HG02759 (cell line): ENCODE results near the gene GALNT17.

Experiments used
- ATAC-seq: cut with Tn5 transposase; IDR thresholded peaks from one replicate; pipeline ENCODE4 v1.9.1; 2021; ENCODE audit warnings: mild to moderate bottlenecking, moderate library complexity; ENCODE audit not compliant: unreplicated experiment

Gene GALNT17

DNA sequence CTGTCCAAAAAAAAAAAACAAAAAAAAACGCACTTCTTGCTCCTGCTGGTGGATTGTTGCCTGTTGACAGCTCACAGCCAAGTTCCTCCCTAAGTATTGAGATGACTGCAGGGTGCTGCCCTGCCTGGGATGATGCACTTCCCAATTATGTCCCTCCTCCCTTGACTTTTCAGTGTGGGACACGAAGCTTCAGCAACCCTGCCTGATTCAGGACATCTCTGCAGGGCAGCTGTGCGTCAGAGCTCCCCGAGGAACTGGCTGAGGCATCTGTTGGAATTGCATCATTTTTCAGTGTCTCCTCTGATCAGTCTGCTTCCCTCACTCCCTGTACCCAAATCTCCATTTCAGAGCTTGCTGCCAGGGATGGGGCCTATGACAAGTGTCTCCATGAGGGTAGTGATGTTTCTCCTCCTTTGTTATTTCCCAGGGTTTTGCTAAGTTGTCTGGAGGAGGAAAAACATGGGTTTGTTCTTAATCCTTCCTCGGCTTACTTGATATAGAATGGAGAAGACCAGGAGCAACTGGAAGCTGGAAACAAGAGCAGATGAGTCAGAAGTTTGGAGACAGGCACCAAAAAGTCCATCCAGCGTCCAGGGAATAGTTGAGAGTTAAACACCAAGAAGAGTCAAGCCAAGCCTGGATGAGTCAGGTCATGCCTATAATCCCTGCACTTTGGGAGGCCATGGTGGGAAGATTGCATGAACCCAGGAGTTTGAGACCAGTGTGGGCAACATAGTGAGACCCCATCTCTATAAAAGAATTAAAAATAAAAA lies 355.1 kb downstream of the GALNT17 start:
- ATAC-seq = no peak

DNA sequence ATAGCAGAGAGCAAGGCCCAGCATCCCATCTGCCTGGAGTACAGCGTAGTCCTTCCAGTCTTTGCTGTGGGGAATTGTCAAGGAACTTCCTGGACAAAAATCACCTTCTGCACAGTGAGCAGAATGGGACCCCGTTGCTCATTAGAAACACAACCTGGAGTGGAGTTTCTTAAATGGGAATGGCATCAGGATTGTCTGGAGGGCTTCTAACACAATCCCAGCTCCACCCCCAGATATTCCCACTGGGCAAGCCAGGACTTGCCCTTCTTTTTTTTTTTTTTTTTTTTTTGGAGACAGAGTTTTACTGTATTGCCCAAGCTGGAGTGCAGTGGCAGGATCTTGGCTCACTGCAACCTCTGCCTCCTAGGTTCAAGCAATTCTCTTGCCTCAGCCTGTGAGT lies 356.4 kb downstream of the GALNT17 start:
- no peak for ATAC-seq

DNA sequence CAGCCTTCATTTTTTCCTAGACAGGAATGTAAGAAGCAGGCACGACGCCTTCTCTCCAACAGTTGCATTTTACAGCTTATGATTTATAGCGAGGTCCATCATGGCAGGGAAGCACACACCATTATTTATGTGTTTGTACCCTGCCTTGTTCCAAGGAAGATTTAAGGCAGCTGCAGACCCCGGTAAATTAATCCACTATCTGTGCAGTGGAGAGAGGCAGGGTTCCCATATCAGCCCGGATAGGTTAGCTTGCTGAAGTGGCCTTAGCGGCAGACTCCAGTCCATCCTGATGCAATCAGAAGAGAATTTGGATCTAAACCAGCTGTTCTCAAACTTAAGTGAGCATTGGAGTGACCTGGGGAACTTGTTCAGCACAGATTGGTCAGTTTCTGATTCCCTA lies 359.4 kb downstream of the GALNT17 start:
- no peak for ATAC-seq

DNA sequence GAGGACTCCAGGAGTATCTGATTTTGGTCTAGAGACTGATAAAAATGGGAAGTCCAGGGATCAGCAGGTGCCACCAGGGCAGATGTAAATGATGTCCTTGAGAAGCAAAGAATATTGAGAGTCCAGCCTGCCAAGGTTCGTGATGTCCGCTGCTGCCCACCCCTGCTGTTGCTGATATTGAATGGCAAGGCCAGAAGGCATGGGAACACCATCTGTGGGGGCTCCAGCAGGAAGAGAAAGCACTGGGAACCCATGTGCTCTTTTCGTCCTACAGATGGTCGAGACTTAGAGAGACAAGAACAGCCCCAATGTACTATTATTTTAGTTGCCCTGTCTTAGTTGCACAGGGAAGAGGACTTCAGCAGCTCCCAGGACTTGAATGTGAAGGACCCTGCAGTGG lies 363.9 kb downstream of the GALNT17 start:
- ATAC-seq = no peak

DNA sequence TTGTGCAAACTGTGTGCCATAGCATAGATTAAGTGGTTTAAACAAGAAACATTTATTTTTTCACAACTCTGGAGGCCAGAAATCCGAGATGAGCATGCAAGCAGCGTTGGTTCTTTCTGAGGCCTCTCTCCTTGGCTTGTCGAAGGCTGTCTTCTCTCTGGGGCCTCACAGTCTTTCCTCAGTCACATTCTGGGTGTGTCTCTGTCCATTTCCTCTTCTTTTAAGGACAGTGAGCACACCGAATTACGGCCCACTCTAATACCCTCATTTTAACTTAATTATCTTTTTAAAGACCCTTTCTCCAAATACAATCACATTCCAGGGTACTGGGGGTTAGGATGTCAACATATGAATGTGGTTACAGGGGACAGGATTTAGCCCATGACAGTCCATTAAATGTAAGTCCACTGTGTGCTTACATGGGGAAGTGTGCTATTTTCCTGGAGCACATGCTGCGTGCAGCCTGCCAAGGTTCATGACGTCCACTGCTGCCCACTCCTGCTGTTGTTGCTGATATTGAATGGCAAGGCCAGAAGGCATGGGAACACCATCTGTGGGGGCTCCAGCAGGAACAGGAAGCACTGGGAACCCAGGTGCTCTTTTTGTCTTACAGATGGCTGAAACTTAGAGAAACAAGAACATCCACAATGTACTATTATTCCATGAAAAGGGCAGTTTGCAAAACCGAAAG lies 365.5 kb downstream of the GALNT17 start:
- no peak for ATAC-seq

DNA sequence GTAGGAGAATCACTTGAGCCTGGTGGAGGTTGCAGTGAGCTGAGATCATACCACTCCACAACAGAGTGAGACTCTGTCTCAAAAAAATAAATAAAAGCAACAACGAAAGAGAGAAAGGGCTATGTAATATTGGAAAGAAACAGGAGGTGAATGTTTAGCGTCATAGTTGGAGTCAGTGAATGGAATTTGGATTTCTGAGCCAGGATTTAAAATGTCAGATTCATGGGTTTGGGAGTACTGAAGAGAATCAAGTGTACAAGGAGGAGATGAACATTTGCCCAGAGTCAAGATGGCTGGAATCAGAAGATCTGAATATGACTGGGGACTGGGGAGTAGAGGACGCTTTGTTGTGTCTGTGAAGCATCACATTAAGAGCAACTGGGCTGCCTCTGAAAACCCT lies 366.4 kb downstream of the GALNT17 start:
- no peak for ATAC-seq

DNA sequence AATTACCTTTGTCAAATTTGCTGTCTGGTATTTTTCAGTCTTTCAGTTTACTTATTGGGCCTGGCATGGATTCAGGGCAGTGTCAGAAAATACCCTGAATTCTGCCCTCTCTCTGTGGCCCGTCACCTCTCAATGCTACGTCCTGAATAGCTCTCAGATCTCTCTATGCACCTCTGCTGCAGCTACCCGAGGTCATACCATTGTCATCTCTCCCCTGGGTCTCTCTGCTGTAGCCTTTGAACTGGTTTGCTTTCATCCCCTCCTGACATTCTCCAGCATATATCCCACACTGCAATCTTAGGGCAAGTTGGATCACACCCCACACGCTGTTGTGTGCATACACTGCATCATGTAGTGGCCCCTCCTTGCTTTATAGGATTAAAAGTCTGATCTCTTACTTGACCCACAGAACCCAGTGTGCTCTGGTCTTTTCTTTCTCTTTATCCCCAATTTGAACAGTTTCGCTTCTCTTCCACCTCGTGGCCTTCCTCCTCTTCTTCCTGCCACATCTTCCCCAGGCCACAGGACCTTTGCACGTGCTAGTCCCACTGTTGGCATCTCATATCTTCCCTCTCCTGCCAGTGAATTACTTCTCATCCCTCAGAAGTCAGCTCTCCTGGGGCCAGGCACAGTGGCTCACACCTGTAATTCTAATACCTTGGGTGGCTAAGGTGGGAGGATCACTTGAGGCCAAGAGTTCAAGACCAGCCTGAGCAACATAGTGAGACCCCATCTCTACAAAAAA lies 372.9 kb downstream of the GALNT17 start:
- ATAC-seq = no peak

DNA sequence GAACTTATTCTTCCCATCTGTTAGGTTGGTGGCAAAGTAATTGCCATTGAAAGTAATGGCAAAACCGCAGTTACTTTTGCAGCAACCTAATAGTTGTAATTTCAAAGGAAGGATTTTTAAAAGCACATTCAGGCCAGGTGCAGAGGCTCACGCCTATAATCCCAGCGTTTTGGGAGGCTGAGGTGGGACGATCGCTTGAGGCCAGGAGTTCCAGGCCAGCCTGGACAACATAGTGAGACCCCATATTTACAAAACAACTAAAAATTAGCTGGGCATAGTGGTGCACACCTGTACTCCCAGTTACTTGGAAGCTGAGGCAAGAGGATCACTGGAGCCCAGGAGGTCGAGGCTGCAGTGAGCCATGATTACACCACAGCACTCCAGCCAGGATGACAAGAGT lies 374.9 kb downstream of the GALNT17 start:
- ATAC-seq = no peak

DNA sequence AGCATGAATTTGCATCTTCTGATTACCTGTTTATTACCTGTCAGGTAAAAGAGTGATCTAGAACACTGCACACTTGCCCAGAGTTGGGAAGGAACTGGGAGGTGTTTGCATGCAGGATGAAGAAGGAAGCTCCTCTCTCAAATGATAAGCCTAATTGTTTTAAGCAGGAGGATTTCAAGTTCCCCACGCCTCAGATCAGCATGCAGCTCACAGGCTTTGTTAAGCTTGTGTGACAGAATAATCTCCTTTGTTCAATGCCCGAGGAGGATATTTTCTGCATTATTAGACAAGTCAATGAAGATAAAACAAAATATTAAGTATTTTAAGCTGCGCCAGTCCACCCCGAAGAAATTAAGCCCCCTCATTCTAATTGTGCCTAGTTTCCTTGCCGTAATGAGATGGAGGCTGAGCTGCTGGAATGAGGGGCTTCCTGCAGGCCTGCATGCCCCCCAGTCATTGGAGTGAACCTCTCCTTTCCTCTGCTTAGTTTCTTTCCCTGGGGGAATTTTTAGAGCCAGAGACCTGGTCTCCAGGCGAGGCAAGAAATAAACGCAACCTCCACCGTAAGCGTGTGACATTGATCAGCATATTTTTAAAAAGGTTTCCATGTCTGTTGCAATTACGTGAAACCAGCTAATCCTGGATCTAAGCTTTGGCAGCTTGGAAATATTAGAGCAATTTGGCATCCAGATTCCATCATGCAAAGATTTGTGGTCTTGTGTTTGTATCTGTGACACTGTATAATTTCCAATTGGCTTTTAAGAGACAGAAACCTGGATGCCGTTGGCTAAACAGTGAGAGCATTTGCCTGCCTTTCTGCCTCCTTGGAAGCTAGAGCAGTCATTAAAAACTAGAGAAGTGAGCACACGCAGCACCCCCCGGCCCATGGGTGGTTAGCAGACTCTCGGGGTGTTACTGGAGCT lies 376.0 kb downstream of the GALNT17 start:
- no peak for ATAC-seq

DNA sequence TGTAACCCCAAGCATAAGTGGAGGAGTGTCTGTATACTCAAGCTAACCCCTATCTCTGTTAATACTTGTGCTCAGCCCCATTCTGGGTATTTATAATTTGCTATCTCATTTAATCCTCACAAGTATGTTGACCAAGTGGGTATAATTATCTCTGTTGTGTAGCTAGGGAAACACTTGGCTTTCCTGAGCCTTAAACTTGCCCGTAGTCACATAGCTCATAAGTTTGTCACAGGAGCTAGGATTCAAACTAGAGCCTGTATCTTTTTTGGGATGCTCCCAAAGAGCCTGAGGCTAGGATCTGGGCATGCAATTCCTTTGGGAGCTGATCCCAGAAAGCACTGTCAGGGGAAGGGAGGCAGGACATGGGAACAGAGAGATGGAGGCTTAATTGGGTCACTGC lies 377.4 kb downstream of the GALNT17 start:
- ATAC-seq = no peak

DNA sequence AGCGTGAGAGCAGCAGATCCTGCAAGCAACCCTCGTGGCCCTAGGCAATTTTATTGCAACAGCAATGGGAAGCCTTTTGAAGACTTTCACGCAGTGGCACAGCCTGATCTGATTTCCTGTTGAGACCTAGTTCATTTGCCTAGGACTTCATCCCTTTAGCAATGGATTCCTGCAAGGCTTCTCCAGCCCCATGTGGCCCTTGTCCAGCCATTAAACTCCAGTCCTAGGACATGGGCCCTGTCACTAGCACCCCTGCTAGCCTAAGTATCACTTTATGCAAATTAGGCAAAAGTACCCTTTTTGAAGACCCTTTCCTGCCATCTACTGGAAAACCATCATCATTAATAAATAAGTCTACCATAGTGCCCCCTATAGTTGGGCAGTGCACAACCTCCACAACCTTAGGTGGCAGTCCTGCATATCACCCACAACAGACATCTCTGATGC lies 379.4 kb downstream of the GALNT17 start:
- no peak for ATAC-seq

DNA sequence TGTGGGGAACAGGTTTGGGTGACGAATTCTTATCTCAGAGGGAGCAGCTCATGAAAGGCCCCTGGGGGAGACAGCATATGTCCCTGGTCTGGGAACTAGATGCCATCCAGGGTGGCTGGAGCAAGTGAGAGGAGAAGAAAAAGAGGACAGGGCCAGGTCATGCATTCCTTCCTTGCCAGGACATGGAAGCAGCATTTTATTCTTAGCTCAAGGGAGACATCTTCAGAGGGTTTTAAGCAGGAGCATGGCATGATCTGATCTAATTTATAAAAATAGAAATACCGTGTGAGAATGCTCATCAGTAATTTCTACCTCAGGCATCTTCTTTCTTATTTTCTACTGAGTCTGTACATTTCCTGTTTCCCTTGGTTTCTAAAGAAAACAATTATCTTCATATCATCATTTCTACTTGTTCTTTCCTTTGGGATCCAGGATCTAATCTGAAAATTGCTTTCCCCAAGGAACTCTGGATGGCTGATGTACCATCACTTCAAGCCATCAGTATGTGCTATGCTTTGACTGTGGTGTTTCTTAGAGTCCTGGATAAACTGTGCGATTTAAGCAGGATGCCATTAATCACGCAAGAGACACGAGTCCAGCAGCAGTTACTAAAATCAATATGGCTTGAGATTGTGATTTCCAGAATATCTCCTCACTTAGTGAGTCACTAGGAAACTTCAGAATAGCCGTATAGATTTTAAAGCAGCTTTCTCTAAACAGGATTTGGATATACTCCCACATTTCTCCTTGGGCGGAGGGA lies 386.2 kb downstream of the GALNT17 start:
- no peak for ATAC-seq

DNA sequence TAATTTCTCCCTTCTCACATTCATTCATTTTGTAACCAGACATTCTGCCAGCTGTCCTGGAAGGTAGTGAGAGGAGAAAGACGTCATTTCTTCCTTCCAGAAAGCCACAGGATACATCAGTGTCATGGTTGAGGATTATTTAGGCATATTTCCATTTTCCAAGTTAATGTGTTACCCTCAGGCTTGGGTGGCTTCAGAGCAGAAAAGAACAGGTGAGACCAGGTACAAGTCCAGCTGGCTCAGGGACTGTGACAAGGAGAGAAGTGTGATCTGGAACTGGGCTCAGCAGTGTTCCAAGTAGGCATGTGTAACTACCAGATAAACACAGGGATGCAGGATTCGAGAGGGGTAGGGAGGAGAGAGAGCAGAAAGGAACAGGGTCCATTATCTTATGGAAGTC lies 386.9 kb downstream of the GALNT17 start:
- no peak for ATAC-seq

DNA sequence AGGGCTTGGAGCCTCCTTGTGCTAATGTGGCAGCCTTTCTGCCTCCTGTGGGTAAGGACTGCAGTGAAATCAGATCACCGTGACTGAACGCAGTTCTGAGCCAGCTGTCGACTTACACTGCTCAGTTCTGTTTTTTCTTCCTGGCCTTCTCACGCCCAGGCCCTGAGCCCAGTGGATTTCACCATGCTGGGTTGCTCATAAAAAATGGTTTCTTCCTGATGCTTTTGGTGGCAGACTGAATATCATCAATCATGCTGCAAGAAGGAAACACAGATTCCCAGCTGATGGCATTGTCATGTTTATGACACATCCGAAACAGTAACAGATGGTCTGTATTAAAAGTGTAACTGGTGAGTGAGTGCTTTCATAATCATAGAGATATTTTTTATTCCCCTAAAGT lies 389.6 kb downstream of the GALNT17 start:
- ATAC-seq = no peak

DNA sequence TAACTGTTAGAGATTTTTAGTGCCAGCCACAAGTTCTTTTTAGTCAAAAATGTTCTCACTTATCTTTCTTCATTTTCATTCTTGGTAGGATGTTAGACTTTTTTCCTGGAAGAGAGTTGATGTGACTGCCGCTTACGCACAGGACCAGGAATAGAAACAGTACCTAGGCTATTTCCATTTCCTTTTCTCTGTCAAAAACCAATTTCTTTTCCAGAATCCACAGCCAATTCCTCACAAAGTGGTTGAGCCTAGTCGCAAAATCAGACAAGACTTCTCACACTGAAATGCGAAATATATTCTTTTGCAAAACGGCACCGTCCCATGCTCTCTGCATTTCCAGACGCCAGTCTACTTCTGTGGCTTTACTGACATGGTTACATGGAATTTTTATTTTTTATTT lies 394.2 kb downstream of the GALNT17 start:
- no peak for ATAC-seq

DNA sequence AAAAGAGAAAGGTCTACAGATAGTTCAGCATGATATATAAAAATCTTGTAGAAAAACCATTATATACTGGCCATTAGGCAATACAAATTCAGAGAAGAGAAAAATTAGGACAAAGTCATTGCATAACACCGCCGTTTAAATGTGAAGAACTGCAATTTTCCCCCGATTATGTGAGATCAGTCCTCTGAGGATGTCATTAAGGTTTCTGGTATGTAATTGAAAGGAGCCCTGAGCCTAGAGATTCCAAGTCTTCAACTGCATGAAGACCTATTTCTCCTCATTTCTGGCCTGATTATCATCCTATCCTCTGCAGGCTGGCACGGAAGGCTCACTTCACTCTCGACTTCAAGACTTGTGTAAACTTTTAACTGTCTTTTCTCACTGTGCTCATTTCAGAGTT lies 395.3 kb downstream of the GALNT17 start:
- no peak for ATAC-seq

DNA sequence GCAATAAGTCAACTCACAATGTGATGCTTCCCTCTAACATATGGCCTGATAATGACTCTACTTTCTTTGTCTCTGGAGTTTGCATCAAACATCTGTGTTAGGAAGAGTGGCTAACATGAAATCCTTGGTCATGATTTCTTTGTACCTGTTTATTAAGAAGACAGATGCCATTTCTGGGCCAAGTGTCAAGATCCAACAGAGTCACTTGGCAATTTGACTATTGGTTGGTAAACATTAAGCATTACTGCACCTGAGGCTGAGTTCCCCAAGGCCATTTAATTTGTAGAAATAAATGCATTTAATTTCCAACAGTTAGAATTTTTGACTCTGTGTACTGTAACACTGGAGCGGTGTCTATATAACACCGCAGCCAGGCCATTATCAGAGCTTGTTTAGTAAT lies 403.7 kb downstream of the GALNT17 start:
- no peak for ATAC-seq

DNA sequence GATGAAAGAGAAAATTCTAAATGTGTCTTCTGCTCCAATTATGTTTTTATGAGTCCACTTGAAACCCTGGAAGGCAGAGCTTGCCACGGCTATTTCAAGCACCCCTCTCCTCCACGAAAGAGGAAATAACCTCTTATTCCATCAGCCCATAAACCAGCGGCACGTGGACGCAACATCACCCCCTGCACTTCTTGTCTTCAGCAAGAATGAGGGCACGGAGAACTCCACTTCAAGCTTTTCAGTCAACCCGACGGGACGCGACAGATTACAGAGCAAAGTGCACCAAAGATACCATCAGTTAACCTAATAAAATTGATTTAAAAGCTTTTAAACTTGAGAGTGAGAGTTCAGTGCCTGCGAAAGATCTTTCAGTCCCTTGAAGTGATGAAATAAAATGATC lies 406.3 kb downstream of the GALNT17 start:
- ATAC-seq = no peak

DNA sequence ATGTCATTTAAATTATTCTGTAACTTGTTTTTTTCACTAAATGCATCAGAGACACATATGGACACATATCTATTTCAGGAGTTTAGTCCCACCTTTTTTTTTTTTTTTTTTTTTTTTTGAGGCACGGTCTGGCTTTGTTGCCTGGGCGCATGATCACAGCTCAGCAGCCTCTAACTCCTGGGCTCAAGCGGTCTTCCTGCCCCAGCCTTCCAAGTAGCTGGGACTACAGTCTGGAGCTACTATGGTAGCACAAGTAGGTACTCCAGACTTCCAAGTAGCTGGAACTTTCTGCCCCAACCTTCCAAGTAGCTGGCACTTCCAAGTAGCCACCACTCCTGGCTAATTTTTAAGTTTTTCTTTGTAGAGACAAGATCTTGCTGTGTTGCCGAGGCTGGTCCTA lies 407.7 kb downstream of the GALNT17 start:
- ATAC-seq = no peak

DNA sequence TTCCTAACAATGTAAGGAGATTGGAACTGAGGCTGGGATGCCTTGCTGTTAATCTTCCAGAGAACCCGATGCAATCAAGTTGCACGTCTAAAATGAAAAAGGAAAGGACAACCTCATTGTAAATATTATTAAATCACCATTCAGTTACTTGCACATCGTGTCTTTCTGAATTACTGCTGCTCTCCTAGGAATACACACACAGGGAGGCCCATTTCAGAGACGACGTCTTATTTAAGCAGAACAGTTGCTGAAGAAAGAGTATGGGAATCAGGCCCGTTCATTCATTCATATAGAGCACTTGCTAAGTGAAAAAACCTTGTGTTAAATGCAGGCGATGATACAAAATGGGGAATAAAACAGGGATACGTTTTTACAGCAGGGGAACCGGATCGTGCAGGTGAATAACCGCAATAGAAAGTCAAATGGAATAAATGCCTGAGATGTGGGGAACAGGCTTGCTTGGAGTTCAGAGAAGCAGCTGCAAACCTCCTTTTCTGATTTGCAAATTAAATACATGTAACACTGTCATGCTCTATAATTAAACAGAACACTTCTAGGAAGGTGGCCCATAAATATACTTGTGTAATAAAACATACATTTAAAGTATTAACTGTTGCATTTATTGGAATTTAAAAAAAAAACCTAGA lies 409.9 kb downstream of the GALNT17 start:
- ATAC-seq = no peak
